ENCODE measurements around the gene FBXO8.
"Not testable (repeated sequence)": the region's sequence is repeated elsewhere in the genome, so short reads cannot be mapped to it uniquely, and the experiment has no call there.

Gene FBXO8

GRCh38 chr4:174312993-174313392 is 29.5 kb upstream of the FBXO8 start:
- H3K9ac ChIP-seq (ENCODE audit: low read length), result no peak overlapping the region
- H3K27me3 ChIP-seq (ENCODE audit: control insufficient read depth, insufficient read depth, low read length), result no peaks in the 10 kb centered on the region
- no peaks in the 10 kb centered on the region for H3K36me3 ChIP-seq (ENCODE audit: control insufficient read depth, insufficient read depth, low read length)

GRCh38 chr4:174307694-174308093 is 24.2 kb upstream of the FBXO8 start:
- Histone ChIP-seq H3K27ac (ENCODE audit: low read depth, low read length) (no peak overlapping the region), H3K4me3 (ENCODE audit: low read length) (no peak overlapping the region), H3K9ac (ENCODE audit: low read length) (no peak overlapping the region), H3K27me3 (ENCODE audit: control insufficient read depth, insufficient read depth, low read length) (no peaks in the 10 kb centered on the region), H3K36me3 (ENCODE audit: control insufficient read depth, insufficient read depth, low read length) (no peaks in the 10 kb centered on the region), H3K4me1 (ENCODE audit: control insufficient read depth, insufficient read depth, low read length) (no peaks in the 10 kb centered on the region)

More at GRCh38 chr4:174312993-174313392, 29.5 kb upstream of the FBXO8 start:
- no peak overlapping the region for H3K4me3 ChIP-seq (ENCODE audit: low read length)
- H3K4me1 ChIP-seq (ENCODE audit: control insufficient read depth, insufficient read depth, low read length), result no peaks in the 10 kb centered on the region
- no peak overlapping the region for H3K27ac ChIP-seq (ENCODE audit: low read depth, low read length)

GRCh38 chr4:174305961-174306360 is 22.5 kb upstream of the FBXO8 start:
- Histone ChIP-seq H3K4me1 (ENCODE audit: control insufficient read depth, insufficient read depth, low read length) (no peaks in the 10 kb centered on the region), H3K36me3 (ENCODE audit: control insufficient read depth, insufficient read depth, low read length) (no peaks in the 10 kb centered on the region)

GRCh38 chr4:174304664-174305063 is 21.2 kb upstream of the FBXO8 start:
- H3K27me3 ChIP-seq (ENCODE audit: control insufficient read depth, insufficient read depth, low read length), result no peaks in the 10 kb centered on the region
- H3K4me3 ChIP-seq (ENCODE audit: low read length), result no peak overlapping the region
- no peak overlapping the region for H3K9ac ChIP-seq (ENCODE audit: low read length)
- H3K4me1 ChIP-seq (ENCODE audit: control insufficient read depth, insufficient read depth, low read length), result no peaks in the 10 kb centered on the region
- no peaks in the 10 kb centered on the region for H3K36me3 ChIP-seq (ENCODE audit: control insufficient read depth, insufficient read depth, low read length)
- no peak overlapping the region for H3K27ac ChIP-seq (ENCODE audit: low read depth, low read length)

More at GRCh38 chr4:174305961-174306360, 22.5 kb upstream of the FBXO8 start:
- H3K27me3 ChIP-seq (ENCODE audit: control insufficient read depth, insufficient read depth, low read length), result no peaks in the 10 kb centered on the region
- no peak overlapping the region for H3K27ac ChIP-seq (ENCODE audit: low read depth, low read length)
- no peak overlapping the region for H3K4me3 ChIP-seq (ENCODE audit: low read length)
- H3K9ac ChIP-seq (ENCODE audit: low read length), result no peak overlapping the region

DNA sequence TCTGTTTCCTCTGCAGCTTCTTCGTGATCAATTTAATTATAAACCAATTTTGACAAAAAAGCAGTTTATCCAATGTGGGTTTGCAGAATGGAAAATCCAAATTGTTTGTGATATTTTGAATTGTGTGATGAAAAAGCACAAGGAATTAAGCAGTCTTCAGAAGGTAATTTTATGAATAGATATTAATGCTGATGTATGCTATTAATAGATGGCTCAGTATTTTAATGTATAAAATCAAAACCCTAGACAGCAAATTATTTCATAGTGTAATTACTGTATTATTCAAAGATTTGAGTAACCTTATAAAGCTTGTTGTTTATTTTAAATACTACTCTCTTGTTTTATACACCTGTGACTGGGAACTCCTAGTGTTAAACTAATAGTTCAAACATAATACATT is 20.2 kb upstream of the FBXO8 start:
- Histone ChIP-seq H3K4me3 (ENCODE audit: low read length) (no peak overlapping the region), H3K27ac (ENCODE audit: low read depth, low read length) (no peak overlapping the region), H3K4me1 (ENCODE audit: control insufficient read depth, insufficient read depth, low read length) (no peaks in the 10 kb centered on the region), H3K27me3 (ENCODE audit: control insufficient read depth, insufficient read depth, low read length) (no peaks in the 10 kb centered on the region), H3K36me3 (ENCODE audit: control insufficient read depth, insufficient read depth, low read length) (no peaks in the 10 kb centered on the region), H3K9ac (ENCODE audit: low read length) (no peak overlapping the region)

GRCh38 chr4:174295142-174295541 is 11.7 kb upstream of the FBXO8 start:
- H3K4me1 ChIP-seq (ENCODE audit: control insufficient read depth, insufficient read depth, low read length); H3K36me3 ChIP-seq (ENCODE audit: control insufficient read depth, insufficient read depth, low read length); H3K9ac ChIP-seq (ENCODE audit: low read length); H3K4me3 ChIP-seq (ENCODE audit: low read length); H3K27ac ChIP-seq (ENCODE audit: low read depth, low read length); H3K27me3 ChIP-seq (ENCODE audit: control insufficient read depth, insufficient read depth, low read length): not testable (repeated sequence)

GRCh38 chr4:174294641-174295040 is 11.2 kb upstream of the FBXO8 start:
- not testable (repeated sequence) for H3K36me3 ChIP-seq (ENCODE audit: control insufficient read depth, insufficient read depth, low read length); H3K4me3 ChIP-seq (ENCODE audit: low read length); H3K9ac ChIP-seq (ENCODE audit: low read length); H3K27me3 ChIP-seq (ENCODE audit: control insufficient read depth, insufficient read depth, low read length); H3K27ac ChIP-seq (ENCODE audit: low read depth, low read length); H3K4me1 ChIP-seq (ENCODE audit: control insufficient read depth, insufficient read depth, low read length)

- no peak overlapping the region for H3K27ac ChIP-seq (ENCODE audit: low read depth, low read length)
- H3K27me3 ChIP-seq (ENCODE audit: control insufficient read depth, insufficient read depth, low read length), result no peaks in the 10 kb centered on the region
These were observed 9.0 kb upstream of the FBXO8 start for GRCh38 chr4:174292473-174292872.

GRCh38 chr4:174286870-174287269 is 3.4 kb upstream of the FBXO8 start:
- Histone ChIP-seq H3K9ac (ENCODE audit: low read length) (no peak overlapping the region), H3K4me1 (ENCODE audit: control insufficient read depth, insufficient read depth, low read length) (peaks cover 10% of the 10 kb centered on the region), H3K36me3 (ENCODE audit: control insufficient read depth, insufficient read depth, low read length) (no peaks in the 10 kb centered on the region)

More at GRCh38 chr4:174292473-174292872, 9.0 kb upstream of the FBXO8 start:
- no peaks in the 10 kb centered on the region for H3K4me1 ChIP-seq (ENCODE audit: control insufficient read depth, insufficient read depth, low read length)
- H3K9ac ChIP-seq (ENCODE audit: low read length), result no peak overlapping the region
- H3K4me3 ChIP-seq (ENCODE audit: low read length), result no peak overlapping the region
- no peaks in the 10 kb centered on the region for H3K36me3 ChIP-seq (ENCODE audit: control insufficient read depth, insufficient read depth, low read length)

DNA sequence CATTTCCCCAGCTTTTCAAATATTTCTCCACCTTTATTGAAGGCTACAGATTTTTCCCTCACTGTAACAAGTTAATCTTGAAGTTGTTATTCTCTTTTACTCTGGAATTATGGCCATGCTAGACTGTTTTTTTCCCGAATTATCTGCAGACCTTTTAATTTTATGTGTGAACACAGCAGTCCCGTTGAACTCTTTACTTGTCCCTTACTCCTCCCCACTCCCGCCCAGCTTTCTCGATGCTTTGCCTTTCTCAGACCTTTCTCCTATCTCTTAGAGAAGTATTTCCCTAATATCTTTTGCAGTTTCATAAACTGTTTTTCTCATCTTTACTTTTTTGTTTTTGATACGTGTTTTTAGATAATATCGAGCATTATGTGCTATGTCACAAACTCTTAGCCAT is 1.0 kb upstream of the FBXO8 start:
- H3K9ac ChIP-seq (ENCODE audit: low read length), result peak overlapping the region; percentile 77

More at GRCh38 chr4:174286870-174287269, 3.4 kb upstream of the FBXO8 start:
- no peak overlapping the region for H3K4me3 ChIP-seq (ENCODE audit: low read length)
- no peaks in the 10 kb centered on the region for H3K27me3 ChIP-seq (ENCODE audit: control insufficient read depth, insufficient read depth, low read length)
- no peak overlapping the region for H3K27ac ChIP-seq (ENCODE audit: low read depth, low read length)

GRCh38 chr4:174282836-174283506 is 496 bp downstream of the FBXO8 start:
- Histone ChIP-seq H3K27ac (ENCODE audit: low read depth, low read length) (peak overlapping the region; percentile 97), H3K27me3 (ENCODE audit: control insufficient read depth, insufficient read depth, low read length) (no peaks in the 10 kb centered on the region), H3K36me3 (ENCODE audit: control insufficient read depth, insufficient read depth, low read length) (no peaks in the 10 kb centered on the region), H3K4me1 (ENCODE audit: control insufficient read depth, insufficient read depth, low read length) (peaks cover 12% of the 10 kb centered on the region), H3K4me3 (ENCODE audit: low read length) (peak overlapping the region; percentile 76), H3K9ac (ENCODE audit: low read length) (peak overlapping the region; percentile 77)

More for the DNA sequence above, 1.0 kb upstream of the FBXO8 start:
- Histone ChIP-seq H3K27ac (ENCODE audit: low read depth, low read length) (peak overlapping the region; percentile 97), H3K27me3 (ENCODE audit: control insufficient read depth, insufficient read depth, low read length) (no peaks in the 10 kb centered on the region), H3K4me3 (ENCODE audit: low read length) (peak overlapping the region; percentile 76), H3K36me3 (ENCODE audit: control insufficient read depth, insufficient read depth, low read length) (no peaks in the 10 kb centered on the region), H3K4me1 (ENCODE audit: control insufficient read depth, insufficient read depth, low read length) (peaks cover 10% of the 10 kb centered on the region)

- no peaks in the 10 kb centered on the region for H3K36me3 ChIP-seq (ENCODE audit: control insufficient read depth, insufficient read depth, low read length)
- peaks cover 12% of the 10 kb centered on the region for H3K4me1 ChIP-seq (ENCODE audit: control insufficient read depth, insufficient read depth, low read length)
- no peaks in the 10 kb centered on the region for H3K27me3 ChIP-seq (ENCODE audit: control insufficient read depth, insufficient read depth, low read length)
- H3K27ac ChIP-seq (ENCODE audit: low read depth, low read length), result no peak overlapping the region
- H3K4me3 ChIP-seq (ENCODE audit: low read length), result no peak overlapping the region
- H3K9ac ChIP-seq (ENCODE audit: low read length), result no peak overlapping the region
These were observed 1.6 kb downstream of the FBXO8 start for GRCh38 chr4:174281901-174282300.

DNA sequence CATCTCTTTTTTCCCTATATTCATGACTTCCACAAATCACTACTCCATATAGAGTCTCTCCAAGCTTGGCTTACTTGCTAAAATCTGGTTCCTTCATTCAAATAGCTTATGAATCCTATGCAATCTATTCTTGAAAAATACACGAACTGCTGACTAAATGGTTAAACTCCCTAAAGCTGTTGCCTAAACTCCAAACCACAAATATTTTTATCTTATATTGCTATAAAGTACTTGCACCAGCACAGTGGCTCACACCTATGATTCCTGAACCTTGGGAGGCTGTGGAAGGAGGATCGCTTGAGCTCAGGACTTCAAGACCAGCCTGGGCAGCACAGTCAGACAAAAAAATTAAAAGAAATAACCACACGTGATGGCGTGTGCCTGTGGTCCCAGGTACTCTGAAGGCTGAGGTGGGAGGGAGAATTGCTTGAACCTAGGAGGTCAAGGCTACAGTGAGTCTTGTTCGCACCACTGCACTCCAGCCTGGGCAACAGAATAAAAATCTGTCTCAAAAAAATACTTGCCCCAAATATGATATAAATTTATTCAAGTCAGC is 2.2 kb downstream of the FBXO8 start:
- Histone ChIP-seq H3K36me3 (ENCODE audit: control insufficient read depth, insufficient read depth, low read length) (no peaks in the 10 kb centered on the region), H3K27me3 (ENCODE audit: control insufficient read depth, insufficient read depth, low read length) (no peaks in the 10 kb centered on the region), H3K4me1 (ENCODE audit: control insufficient read depth, insufficient read depth, low read length) (peaks cover 12% of the 10 kb centered on the region), H3K4me3 (ENCODE audit: low read length) (no peak overlapping the region), H3K9ac (ENCODE audit: low read length) (no peak overlapping the region), H3K27ac (ENCODE audit: low read depth, low read length) (no peak overlapping the region)

Measured in rectal smooth muscle tissue (tissue), 1 donor.